Measurements from ENCODE around the gene FRMPD4. TPM values are rescaled to one million over a fixed set of nuclear protein-coding genes. Genes with fewer than 3 reads are reported as not detected.

FRMPD4 gene
- total RNA-seq, 4 donors from 2014 or later = 0.17 to 0.83 (median 0.46) TPM

DNA sequence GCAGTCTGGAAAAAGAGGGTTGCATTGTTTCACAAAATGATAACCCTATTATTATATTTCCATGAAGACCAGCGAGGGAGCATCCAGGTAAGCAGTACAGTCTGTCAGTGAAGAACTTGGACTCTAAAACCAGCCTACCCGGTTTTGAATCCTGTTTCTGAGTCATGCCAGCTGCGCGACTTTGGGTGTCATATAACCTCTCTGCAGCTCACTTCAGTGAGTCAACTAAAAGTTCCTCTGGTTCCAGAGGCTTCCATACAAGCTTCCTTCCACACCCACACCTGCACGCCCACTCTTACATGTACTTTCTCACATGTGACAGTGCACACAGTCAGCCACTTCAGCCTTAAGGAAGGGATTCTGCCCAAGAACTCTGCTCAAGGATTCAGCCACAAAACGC is 603.1 kb downstream of the FRMPD4 start:
- 78% methylated on average over 6 of the region's 6 CpGs for WGBS
- no peaks in the 10 kb centered on the region for H3K4me1 ChIP-seq
- intact Hi-C loops (cut with DNase I) = no loop called here
- H3K4me3 ChIP-seq = no peak overlapping the region
- no peaks in the 10 kb centered on the region for H3K36me3 ChIP-seq
- no peaks in the 10 kb centered on the region for H3K27me3 ChIP-seq
- DNase-seq (ENCODE audit: extremely low spot score) = no peak
- no peak for TF ChIP-seq POLR2A (IDR thresholded peaks at IDR 0.05; ENCODE audit: low read depth)
- TF ChIP-seq POLR2AphosphoS5 (IDR thresholded peaks at IDR 0.05) = no peak
- TF ChIP-seq EP300 (IDR thresholded peaks at IDR 0.05) = no peak
- no peak for TF ChIP-seq CTCF (IDR thresholded peaks at IDR 0.05)
- no peaks in the 10 kb centered on the region for H3K9me3 ChIP-seq
- H3K27ac ChIP-seq (replicated peaks in 1 of 4) = no peak overlapping the region

DNA sequence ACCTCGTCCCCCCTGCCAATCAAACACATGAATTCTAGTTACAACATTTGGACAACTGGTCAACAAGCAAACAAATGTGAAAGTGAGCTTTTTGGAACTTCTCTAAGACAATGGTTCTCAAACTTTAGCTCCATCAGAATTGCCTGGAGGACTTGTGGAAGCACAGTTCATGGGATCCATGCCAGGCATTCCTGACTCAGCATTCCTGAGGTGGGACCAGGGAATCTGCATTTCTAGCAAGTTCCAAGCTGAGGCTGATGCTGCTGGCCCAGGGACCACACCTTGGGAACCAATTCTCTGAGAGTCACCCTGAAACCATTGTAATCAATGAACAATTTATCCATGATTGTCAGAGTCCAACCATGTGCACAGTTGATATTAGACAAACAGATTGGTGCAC is 609.2 kb downstream of the FRMPD4 start:
- H3K27ac ChIP-seq (replicated peaks in 1 of 4) = no peak overlapping the region
- intact Hi-C loops (cut with DNase I) = no loop called here
- H3K4me1 ChIP-seq = no peaks in the 10 kb centered on the region
- no peak for TF ChIP-seq POLR2A (IDR thresholded peaks at IDR 0.05; ENCODE audit: low read depth)
- TF ChIP-seq EP300 (IDR thresholded peaks at IDR 0.05) = no peak
- TF ChIP-seq POLR2AphosphoS5 (IDR thresholded peaks at IDR 0.05) = no peak
- TF ChIP-seq CTCF (IDR thresholded peaks at IDR 0.05) = no peak
- H3K27me3 ChIP-seq = no peaks in the 10 kb centered on the region
- peaks cover 0 to 9% (median 0%) of the 10 kb centered on the region in 4 donors for H3K9me3 ChIP-seq
- no peak for DNase-seq (ENCODE audit: extremely low spot score)
- WGBS = 89% methylated on average over 1 of the region's 1 CpG
- H3K36me3 ChIP-seq = no peaks in the 10 kb centered on the region
- H3K4me3 ChIP-seq = no peak overlapping the region

- H3K27me3 ChIP-seq = no peaks in the 10 kb centered on the region
- H3K4me3 ChIP-seq = no peak overlapping the region
- no peak for DNase-seq (ENCODE audit: extremely low spot score)
- H3K4me1 ChIP-seq = no peaks in the 10 kb centered on the region
- peaks cover 0 to 9% (median 0%) of the 10 kb centered on the region in 4 donors for H3K9me3 ChIP-seq
- intact Hi-C loops (cut with DNase I) = no loop called here
- TF ChIP-seq POLR2AphosphoS5 (IDR thresholded peaks at IDR 0.05) (no peak), POLR2A (IDR thresholded peaks at IDR 0.05; ENCODE audit: low read depth) (no peak), EP300 (IDR thresholded peaks at IDR 0.05) (no peak), CTCF (IDR thresholded peaks at IDR 0.05) (no peak)
- no peak overlapping the region for H3K27ac ChIP-seq (replicated peaks in 1 of 4)
- WGBS = 44% methylated on average over 1 of the region's 1 CpG
- H3K36me3 ChIP-seq = no peaks in the 10 kb centered on the region
Observed at GRCh38 chrX:12751887-12752286, 613.6 kb downstream of the FRMPD4 start.

- TF ChIP-seq POLR2A (IDR thresholded peaks at IDR 0.05; ENCODE audit: low read depth) = no peak
- no peak for TF ChIP-seq CTCF (IDR thresholded peaks at IDR 0.05)
- no peak for TF ChIP-seq EP300 (IDR thresholded peaks at IDR 0.05)
- no peak for TF ChIP-seq POLR2AphosphoS5 (IDR thresholded peaks at IDR 0.05)
- Histone ChIP-seq H3K4me1 (no peaks in the 10 kb centered on the region), H3K27ac (replicated peaks in 1 of 4) (no peak overlapping the region), H3K9me3 (peaks cover 0 to 9% (median 0%) of the 10 kb centered on the region in 4 donors), H3K27me3 (no peaks in the 10 kb centered on the region), H3K4me3 (no peak overlapping the region), H3K36me3 (no peaks in the 10 kb centered on the region)
- DNase-seq (ENCODE audit: extremely low spot score) = no peak
- intact Hi-C loops (cut with DNase I) = no loop called here
- 73% methylated on average over 2 of the region's 2 CpGs for WGBS
Observed at GRCh38 chrX:12753366-12753765, 615.1 kb downstream of the FRMPD4 start.

GRCh38 chrX:12758291-12758690 is 620.0 kb downstream of the FRMPD4 start:
- DNase-seq (ENCODE audit: extremely low spot score) = no peak
- no peak overlapping the region for H3K4me3 ChIP-seq
- no peak overlapping the region for H3K27ac ChIP-seq (replicated peaks in 1 of 4)
- intact Hi-C loops (cut with DNase I) = no loop called here
- no peaks in the 10 kb centered on the region for H3K9me3 ChIP-seq
- H3K4me1 ChIP-seq = no peaks in the 10 kb centered on the region
- no peaks in the 10 kb centered on the region for H3K36me3 ChIP-seq
- 67% methylated on average over 3 of the region's 3 CpGs for WGBS
- no peak for TF ChIP-seq POLR2A (IDR thresholded peaks at IDR 0.05; ENCODE audit: low read depth)
- no peak for TF ChIP-seq EP300 (IDR thresholded peaks at IDR 0.05)
- TF ChIP-seq POLR2AphosphoS5 (IDR thresholded peaks at IDR 0.05) = no peak
- no peak for TF ChIP-seq CTCF (IDR thresholded peaks at IDR 0.05)
- no peaks in the 10 kb centered on the region for H3K27me3 ChIP-seq
